Naive thymus-derived CD8-positive, alpha-beta T cell (primary cell): ENCODE results near the gene MFN2. TPM values are rescaled to one million over a fixed set of nuclear protein-coding genes. Genes with fewer than 3 reads are reported as not detected.

Experiments used
- ATAC-seq, 2 donors: fragments of 150-1000 bp; cut with Tn5 transposase in 1 of 2; sonication (Bioruptor Pico), chemical (Tn5 transposase) in 1 of 2; 1 replicate in 1 of 2; 2 replicates in 1 of 2; pipeline ENCODE4 v1.10.0; 2021; ENCODE audit warnings: mild to moderate bottlenecking in 2 of 2, moderate library complexity in 2 of 2
- POLR2A ChIA-PET: fragments of 350-600 bp; sonication (Branson Sonifier 250); formaldehyde crosslinking; loops from one replicate; lab custom pipeline; 2021; ENCODE audit warnings: antibody characterized with exemption; lab: Charles Lee
- DNase-seq, 10 donors: peaks; one replicate each; pipeline versions ENCODE4 v3.0.0 to v3.0.0-alpha.2; 2020 to 2022
- H3K27ac Mint-ChIP-seq, 10 donors: one replicate each; pipeline ENCODE4 v1.8.0; 2020 to 2022; ENCODE audit warnings: mild to moderate bottlenecking in 10 of 10, mixed read lengths in 10 of 10, moderate library complexity in 4 of 10, inconsistent platforms in 1 of 10
- H3K27me3 Mint-ChIP-seq, 5 donors: one replicate each; pipeline ENCODE4 v1.8.0; 2021 to 2022; ENCODE audit warnings: mixed read lengths in 5 of 5
- H3K36me3 Mint-ChIP-seq, 3 donors: one replicate each; pipeline ENCODE4 v1.8.0; 2020 to 2022; ENCODE audit warnings: mixed read lengths in 3 of 3, mild to moderate bottlenecking in 2 of 3, inconsistent platforms in 1 of 3
- H3K4me1 Mint-ChIP-seq, 4 donors: one replicate each; pipeline ENCODE4 v1.8.0; 2021 to 2022; ENCODE audit warnings: mixed read lengths in 4 of 4
- H3K4me3 Mint-ChIP-seq, 10 donors: one replicate each; pipeline ENCODE4 v1.8.0; 2020 to 2022; ENCODE audit warnings: mild to moderate bottlenecking in 10 of 10, mixed read lengths in 10 of 10, moderate library complexity in 6 of 10, inconsistent platforms in 1 of 10
- H3K9me3 Mint-ChIP-seq, 9 donors: one replicate each; pipeline ENCODE4 v1.8.0; 2020 to 2022; ENCODE audit warnings: mixed read lengths in 9 of 9, mild to moderate bottlenecking in 3 of 9, inconsistent platforms in 1 of 9, moderate library complexity in 1 of 9
- polyA plus RNA-seq, 3 donors: library from polyadenylated mRNA; unstranded; fragments of 300-500 nt; fragmentation: Illumina TruSeq; gene quantifications; one replicate each; pipeline ENCODE4 v1.2.3, GENCODE V29; 2021
- total RNA-seq, 8 experiments: library from RNA in 2 of 8; stranded (reverse) in 2 of 8; gene quantifications; one replicate each; pipeline ENCODE4 v1.2.3 and lab custom pipeline; 2021 to 2026

MFN2 gene
- total and polyA plus RNA-seq, 5 experiments from 2014 or later, result 29.1 to 49.9 (median 38.0) TPM

DNA sequence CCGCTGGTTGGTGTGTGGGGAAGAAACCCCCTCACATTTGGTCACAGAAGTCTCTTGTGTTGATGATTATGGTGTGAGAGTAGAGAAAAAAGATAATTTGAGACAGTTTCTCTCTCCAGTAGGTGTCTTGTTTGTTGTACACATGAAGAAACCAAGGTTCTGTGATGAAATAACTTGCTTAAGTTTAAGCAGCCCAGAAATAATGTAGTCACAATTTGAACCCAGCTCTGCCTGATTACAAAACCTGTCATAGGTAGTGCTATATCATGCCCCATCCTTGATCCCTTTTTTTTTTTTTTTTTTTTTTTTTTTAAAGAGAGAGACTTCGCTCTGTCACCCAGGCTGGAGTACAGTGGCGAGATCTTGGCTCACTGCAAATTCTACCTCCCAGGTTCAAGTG is 4.9 kb downstream of the MFN2 start:
- peak overlapping the region in 1 of 10 donors; percentile 5 for H3K27ac Mint-ChIP-seq
- H3K9me3 Mint-ChIP-seq, result no peaks in the 10 kb centered on the region
- POLR2A ChIA-PET, result interaction anchor here (0.6 to 6.5 kb wide), 3 partner anchors 44 to 249 kb away, joined by 4 to 93 read pairs (median 6); no protein-coding TSS in a partner anchor
- no peaks in the 10 kb centered on the region for H3K27me3 Mint-ChIP-seq
- H3K36me3 Mint-ChIP-seq, result peaks cover 0 to 60% (median 10%) of the 10 kb centered on the region in 3 donors
- H3K4me1 Mint-ChIP-seq, result peaks cover 30 to 58% (median 53%) of the 10 kb centered on the region in 4 donors
- ATAC-seq, result no peak
- no peak for DNase-seq
- H3K4me3 Mint-ChIP-seq, result no peak overlapping the region

DNA sequence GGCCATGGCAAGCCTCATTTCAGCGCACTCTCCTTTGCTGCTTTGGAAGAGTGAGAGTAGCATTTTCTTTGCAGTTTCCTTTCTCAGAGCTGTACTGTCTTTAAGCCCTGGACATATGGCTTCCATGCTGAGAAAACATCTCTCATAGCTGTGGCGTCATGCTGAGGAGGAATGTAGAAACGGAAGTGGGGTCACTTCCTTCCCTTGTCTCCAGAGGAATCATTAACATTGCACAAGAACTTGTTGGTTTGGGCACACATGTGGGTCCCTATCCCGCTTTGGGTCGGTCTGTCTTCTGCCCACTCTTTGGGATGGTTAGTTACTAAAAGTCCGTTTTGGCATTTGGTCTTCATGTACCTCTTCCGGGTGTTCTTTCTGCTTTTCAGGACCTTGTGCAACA is 5.6 kb downstream of the MFN2 start:
- H3K27ac Mint-ChIP-seq, result peak overlapping the region in 1 of 10 donors; percentile 53
- no peak for ATAC-seq
- H3K27me3 Mint-ChIP-seq, result no peaks in the 10 kb centered on the region
- no peaks in the 10 kb centered on the region for H3K9me3 Mint-ChIP-seq
- peaks cover 0 to 67% (median 15%) of the 10 kb centered on the region in 3 donors for H3K36me3 Mint-ChIP-seq
- POLR2A ChIA-PET, result interaction anchor here (0.6 to 0.7 kb wide), 2 partner anchors 45 to 249 kb away, joined by 4 to 6 read pairs; no protein-coding TSS in a partner anchor
- peaks cover 32 to 54% (median 48%) of the 10 kb centered on the region in 4 donors for H3K4me1 Mint-ChIP-seq
- no peak for DNase-seq
- peak overlapping the region in 1 of 10 donors; percentile 19 for H3K4me3 Mint-ChIP-seq

DNA sequence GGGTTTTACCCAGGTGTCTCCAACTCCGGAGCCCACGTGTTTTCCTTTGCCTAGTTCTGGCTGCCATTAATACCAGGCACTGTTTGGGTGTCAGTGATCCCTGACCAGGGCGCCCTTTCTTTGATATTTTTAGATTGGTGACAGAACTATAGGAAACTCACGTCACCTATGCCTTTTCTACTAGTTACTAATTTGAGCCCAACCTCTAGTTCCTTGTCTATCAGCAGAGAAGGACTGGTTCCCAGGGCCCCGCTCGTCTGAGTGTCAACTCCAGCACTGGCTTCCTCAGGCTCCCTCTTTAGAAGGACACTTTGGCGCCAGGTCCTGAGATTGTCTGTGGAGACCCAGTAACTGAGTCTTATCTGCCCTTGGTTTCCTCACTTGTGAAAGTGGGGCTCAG is 9.4 kb downstream of the MFN2 start:
- POLR2A ChIA-PET, result no interaction called here
- Mint-ChIP-seq H3K4me3 (no peak overlapping the region), H3K36me3 (peaks cover 0 to 73% (median 16%) of the 10 kb centered on the region in 3 donors), H3K27ac (no peak overlapping the region), H3K4me1 (peaks cover 15 to 20% (median 17%) of the 10 kb centered on the region in 4 donors), H3K27me3 (no peaks in the 10 kb centered on the region), H3K9me3 (no peaks in the 10 kb centered on the region)
- no peak for DNase-seq
- no peak for ATAC-seq

DNA sequence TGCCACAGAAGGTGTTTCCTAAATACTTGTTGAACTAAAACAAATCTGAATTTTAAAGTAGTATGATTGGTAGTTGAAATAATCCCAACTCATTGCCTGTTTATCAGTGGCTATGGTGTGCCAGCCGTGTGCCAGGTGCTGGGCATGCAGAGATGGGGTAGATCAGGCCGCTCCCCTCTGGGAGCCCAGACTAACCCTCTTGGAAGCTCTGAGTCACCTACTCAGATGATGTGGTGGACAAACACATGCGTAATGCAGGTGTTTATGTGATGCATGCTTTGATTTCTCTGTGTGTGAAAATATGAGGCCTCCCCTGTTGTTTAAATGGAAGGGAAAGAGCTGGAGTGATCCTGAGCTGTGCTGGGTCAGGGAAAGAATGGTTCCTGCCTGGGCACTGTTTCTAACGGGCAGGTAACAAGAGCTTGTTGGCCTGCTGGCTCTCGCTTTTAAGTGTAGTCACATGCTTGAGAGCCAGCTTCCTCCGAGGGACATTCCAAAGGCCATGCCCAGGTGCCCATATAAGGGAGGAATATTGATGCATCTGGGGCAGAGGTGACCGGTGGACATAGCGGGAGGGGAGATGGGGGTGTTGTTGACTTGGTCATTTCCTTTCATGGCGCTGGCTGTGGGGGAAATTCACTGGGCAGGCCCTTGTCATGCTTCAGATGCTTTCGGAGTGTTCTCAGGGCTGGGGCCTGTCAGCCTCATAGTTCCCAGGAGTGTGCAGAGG is 10.2 kb downstream of the MFN2 start:
- POLR2A ChIA-PET, result no interaction called here
- Mint-ChIP-seq H3K27me3 (no peaks in the 10 kb centered on the region), H3K9me3 (no peaks in the 10 kb centered on the region), H3K36me3 (peaks cover 0 to 74% (median 14%) of the 10 kb centered on the region in 3 donors), H3K4me3 (no peak overlapping the region), H3K4me1 (peaks cover 11 to 15% (median 14%) of the 10 kb centered on the region in 4 donors), H3K27ac (peak overlapping the region in 1 of 10 donors; percentile 39)
- ATAC-seq (no peak), DNase-seq (no peak)

DNA sequence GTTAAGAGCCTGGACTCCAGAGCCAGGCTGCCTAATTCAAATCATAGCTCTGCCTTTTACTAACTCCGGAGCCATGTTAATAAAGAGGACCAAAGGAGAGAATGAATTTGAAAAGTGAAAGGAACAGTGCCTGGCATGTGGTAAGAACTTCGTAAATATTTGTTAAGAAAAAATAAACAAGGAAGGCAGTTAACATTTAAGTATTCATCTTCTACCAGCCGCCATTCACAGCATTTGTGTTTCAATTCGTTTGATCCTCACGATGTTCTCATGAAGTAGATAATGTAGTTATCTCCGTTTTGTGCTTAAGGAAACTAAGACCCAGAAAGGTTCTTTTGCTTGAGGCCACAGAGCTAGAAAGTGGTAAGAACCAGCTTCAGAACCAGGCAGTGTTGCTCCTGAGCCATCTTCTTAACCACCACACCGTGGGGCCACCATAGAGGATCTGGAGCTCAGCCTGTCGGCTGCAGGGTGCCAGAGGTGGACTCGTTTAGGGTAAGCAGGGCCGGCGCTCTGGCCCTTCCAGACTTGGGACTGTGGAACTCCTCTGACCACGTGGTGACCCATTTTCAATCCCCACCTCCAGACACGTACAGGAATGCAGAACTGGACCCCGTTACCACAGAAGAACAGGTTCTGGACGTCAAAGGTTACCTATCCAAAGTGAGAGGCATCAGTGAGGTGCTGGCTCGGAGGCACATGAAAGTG is 11.9 kb downstream of the MFN2 start:
- ATAC-seq, result no peak
- Mint-ChIP-seq H3K4me1 (peaks cover 3 to 9% (median 7%) of the 10 kb centered on the region in 4 donors), H3K36me3 (peaks cover 0 to 77% (median 19%) of the 10 kb centered on the region in 3 donors), H3K4me3 (no peak overlapping the region), H3K9me3 (no peaks in the 10 kb centered on the region), H3K27me3 (no peaks in the 10 kb centered on the region), H3K27ac (no peak overlapping the region)
- no peak for DNase-seq
- POLR2A ChIA-PET, result no interaction called here

DNA sequence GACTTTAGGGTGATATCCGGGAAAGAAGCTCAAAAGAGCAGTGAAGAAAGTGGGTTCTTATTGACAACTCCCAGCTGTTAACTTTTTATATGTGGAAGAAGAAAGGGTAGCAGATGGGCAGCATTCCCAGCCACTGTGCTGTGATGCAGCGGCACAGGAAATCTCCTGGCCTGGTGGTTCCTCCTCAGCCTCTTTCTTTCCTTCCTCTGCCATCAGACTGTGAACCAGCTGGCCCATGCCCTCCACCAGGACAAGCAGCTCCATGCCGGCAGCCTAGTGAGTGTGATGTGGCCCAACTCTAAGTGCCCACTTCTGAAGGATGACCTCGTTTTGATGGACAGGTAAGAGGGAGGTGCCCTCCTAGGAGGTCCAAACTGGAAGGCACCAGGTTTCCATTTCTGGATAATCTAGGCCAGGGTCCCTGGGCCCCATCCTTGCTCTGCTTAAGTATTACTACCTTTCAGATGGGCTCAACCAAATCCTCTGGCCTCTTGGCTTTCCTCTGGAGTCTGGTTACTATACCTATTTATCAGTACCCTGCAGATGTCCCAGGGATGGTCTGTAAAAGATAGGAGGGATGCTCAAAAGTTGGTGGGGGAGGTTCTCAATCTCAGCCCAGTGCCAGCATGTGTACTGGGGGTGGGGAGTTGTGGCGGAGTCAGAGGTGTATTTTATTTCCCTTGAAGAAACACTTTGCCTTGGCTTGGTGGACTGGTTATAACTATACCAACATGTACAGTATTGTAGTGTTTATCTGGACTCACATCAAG is 17.0 kb downstream of the MFN2 start:
- no peak overlapping the region for H3K27ac Mint-ChIP-seq
- peaks cover 0 to 85% (median 16%) of the 10 kb centered on the region in 3 donors for H3K36me3 Mint-ChIP-seq
- no peaks in the 10 kb centered on the region for H3K27me3 Mint-ChIP-seq
- POLR2A ChIA-PET, result interaction anchor here (0.5 to 0.7 kb wide), 3 partner anchors 13 to 1913 kb away, joined by 3 to 4 read pairs (median 3); no protein-coding TSS in a partner anchor
- H3K4me1 Mint-ChIP-seq, result peaks cover 0 to 1% (median 0%) of the 10 kb centered on the region in 4 donors
- H3K9me3 Mint-ChIP-seq, result no peaks in the 10 kb centered on the region
- ATAC-seq, result no peak
- DNase-seq, result no peak
- H3K4me3 Mint-ChIP-seq, result no peak overlapping the region

- Mint-ChIP-seq H3K27me3 (no peaks in the 10 kb centered on the region), H3K36me3 (peaks cover 0 to 90% (median 23%) of the 10 kb centered on the region in 3 donors), H3K27ac (peak overlapping the region in 1 of 10 donors; percentile 14), H3K4me1 (peaks cover 0 to 1% (median 0%) of the 10 kb centered on the region in 4 donors), H3K9me3 (no peaks in the 10 kb centered on the region), H3K4me3 (no peak overlapping the region)
- DNase-seq (no peak), ATAC-seq (no peak)
- POLR2A ChIA-PET, result no interaction called here
Measured at GRCh38 chr1:11998636-11999035, 18.4 kb downstream of the MFN2 start.

DNA sequence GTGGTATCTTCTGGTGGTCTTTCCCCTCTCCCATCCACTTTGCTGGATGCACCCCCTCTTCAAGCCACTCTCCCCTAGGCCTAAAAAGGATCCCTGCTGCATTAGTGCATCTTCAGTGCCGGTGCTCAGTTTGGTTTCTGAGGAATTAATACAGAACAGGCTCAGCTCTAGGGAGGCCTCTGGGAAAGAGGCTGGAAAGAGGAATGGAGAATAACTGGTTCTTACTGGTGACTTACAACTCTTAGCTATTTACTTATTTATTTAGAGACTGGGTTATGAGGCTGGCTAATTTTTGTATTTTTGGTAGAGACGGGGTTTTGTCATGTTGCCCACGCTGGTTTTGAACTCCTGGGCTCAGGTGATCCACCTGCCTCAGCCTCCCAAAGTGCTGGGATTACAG is 19.0 kb downstream of the MFN2 start:
- POLR2A ChIA-PET, result no interaction called here

DNA sequence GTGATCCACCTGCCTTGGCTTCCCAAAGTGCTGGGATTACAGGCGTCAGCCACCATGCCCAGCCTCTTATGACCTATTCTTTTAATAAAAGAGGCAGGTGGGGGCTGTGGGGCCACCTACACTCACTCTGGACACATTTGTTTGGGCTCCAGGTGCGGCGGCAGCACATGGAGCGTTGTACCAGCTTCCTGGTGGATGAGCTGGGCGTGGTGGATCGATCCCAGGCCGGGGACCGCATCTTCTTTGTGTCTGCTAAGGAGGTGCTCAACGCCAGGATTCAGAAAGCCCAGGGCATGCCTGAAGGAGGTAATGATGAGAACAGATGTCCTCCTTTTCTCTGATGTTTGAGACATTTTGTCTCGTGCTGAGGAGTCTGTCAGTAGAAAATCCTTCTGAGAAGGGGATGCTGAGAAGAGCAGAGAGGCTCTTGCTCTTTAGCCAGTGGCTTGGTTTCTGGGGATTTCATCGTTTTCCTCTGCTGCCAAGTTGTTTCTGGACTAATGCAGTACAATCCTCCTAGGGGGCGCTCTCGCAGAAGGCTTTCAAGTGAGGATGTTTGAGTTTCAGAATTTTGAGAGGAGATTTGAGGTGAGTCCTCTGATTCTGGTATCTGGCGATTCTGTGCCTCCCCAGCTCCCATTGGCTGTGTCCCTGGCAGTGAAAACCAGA is 21.1 kb downstream of the MFN2 start:
- POLR2A ChIA-PET, result no interaction called here
- Mint-ChIP-seq H3K27me3 (no peaks in the 10 kb centered on the region), H3K36me3 (peaks cover 0 to 88% (median 31%) of the 10 kb centered on the region in 3 donors), H3K4me3 (no peak overlapping the region), H3K4me1 (peaks cover 0 to 1% (median 0%) of the 10 kb centered on the region in 4 donors), H3K27ac (no peak overlapping the region), H3K9me3 (no peaks in the 10 kb centered on the region)
- no peak for ATAC-seq
- DNase-seq, result peak in 2 of 10 donors; percentile 13 to 22

More for the DNA sequence above, 19.0 kb downstream of the MFN2 start:
- Mint-ChIP-seq H3K36me3 (peaks cover 0 to 89% (median 28%) of the 10 kb centered on the region in 3 donors), H3K4me3 (no peak overlapping the region), H3K27me3 (no peaks in the 10 kb centered on the region), H3K9me3 (no peaks in the 10 kb centered on the region), H3K27ac (peak overlapping the region in 1 of 10 donors; percentile 14), H3K4me1 (peaks cover 0 to 1% (median 0%) of the 10 kb centered on the region in 4 donors)
- DNase-seq (no peak), ATAC-seq (no peak)

DNA sequence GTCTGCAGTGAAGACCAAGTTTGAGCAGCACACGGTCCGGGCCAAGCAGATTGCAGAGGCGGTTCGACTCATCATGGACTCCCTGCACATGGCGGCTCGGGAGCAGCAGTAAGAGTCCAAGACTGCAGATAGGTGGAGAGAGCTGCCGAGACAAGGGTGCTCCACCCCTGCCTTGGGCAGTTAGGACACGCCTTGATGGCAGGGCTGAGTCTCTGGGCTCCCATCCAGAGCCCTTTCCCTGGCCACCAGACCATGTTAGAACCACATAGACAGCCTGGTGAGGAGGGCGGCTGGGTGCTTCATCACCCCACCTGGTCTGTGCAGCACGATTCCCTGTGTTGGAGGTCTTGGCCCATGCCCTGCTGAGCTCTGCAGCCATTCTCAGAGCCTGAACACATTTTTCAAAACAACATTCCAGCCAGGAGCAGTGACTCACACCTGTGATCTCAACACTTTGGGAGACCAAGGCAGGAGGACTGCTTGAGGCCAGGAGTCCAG is 21.8 kb downstream of the MFN2 start:
- no peak overlapping the region for H3K4me3 Mint-ChIP-seq
- H3K27ac Mint-ChIP-seq, result peak overlapping the region in 1 of 10 donors; percentile 56
- H3K27me3 Mint-ChIP-seq, result no peaks in the 10 kb centered on the region
- H3K36me3 Mint-ChIP-seq, result peaks cover 0 to 87% (median 34%) of the 10 kb centered on the region in 3 donors
- H3K4me1 Mint-ChIP-seq, result peaks cover 0 to 1% (median 0%) of the 10 kb centered on the region in 4 donors
- H3K9me3 Mint-ChIP-seq, result no peaks in the 10 kb centered on the region
- POLR2A ChIA-PET, result no interaction called here
- ATAC-seq, result no peak
- DNase-seq, result no peak

GRCh38 chr1:12003762-12004161 is 23.5 kb downstream of the MFN2 start:
- no peak for ATAC-seq
- Mint-ChIP-seq H3K27me3 (no peaks in the 10 kb centered on the region), H3K36me3 (peaks cover 0 to 85% (median 39%) of the 10 kb centered on the region in 3 donors), H3K9me3 (no peaks in the 10 kb centered on the region), H3K27ac (peak overlapping the region in 1 of 10 donors; percentile 24), H3K4me3 (no peak overlapping the region), H3K4me1 (peaks cover 0 to 1% (median 0%) of the 10 kb centered on the region in 4 donors)
- POLR2A ChIA-PET, result interaction anchor here (1.0 kb wide), 1 partner anchor 15 kb away, joined by 6 read pairs; no protein-coding TSS in a partner anchor
- DNase-seq, result no peak
